Measurements from ENCODE around the gene CELF3. TPM values are rescaled to one million over a fixed set of nuclear protein-coding genes. Genes with fewer than 3 reads are reported as not detected.

The CELF3 gene
- total and polyA plus RNA-seq, 9 of the 15 experiments (the other 6 are each of a cell fraction or from before 2014, with no cell fraction given): not detected

DNA sequence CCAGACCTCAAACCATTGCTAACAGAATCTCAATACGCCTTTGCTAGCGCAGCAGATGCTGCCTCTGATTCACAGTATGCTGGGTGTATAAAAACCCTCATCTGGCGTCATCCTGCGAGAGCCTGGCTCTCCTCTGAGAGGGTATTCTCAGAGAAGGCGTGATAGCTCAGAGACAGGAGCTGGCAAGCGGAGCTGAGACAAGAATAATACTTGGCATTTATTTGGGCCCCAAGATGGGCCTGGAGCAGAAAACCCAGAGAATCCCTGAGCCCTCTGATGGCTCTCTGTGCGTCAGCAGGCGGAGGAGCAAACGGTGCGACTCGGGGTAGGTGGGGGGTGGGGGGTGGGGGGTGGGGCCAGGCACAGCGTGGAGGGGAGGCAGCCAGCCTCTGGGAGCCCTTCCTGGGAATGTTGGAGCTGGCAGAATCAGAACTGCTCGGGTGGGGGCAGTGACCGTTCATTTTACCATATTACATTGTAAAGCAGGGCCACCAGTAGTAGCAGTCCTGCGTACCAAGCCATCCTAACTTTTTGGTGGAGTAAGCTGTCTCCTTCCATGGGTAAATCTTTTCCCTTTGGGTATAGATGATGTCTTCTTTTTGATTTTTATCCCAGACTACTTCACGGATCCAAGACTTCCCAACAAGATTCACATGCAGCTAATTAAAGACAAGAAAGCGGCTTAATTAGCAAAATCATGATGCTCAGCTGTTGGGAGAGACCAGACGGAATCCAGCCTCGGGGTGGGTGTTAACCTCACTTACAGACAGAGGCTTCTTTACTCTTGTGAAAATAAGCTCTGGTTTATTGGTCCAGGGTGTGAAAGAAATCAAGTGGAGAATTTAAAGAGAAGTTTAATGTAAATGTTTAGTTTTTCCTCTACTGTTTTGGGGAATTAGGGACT, 11.8 kb upstream of the CELF3 start:
- no peaks in the 10 kb centered on the region for H3K36me3 ChIP-seq (ENCODE audit: control insufficient read depth, insufficient read depth, low read length)
- BruUV-seq (replicated peaks): no TSS peak
- H3K27ac ChIP-seq (ENCODE audit: extremely low read depth, low read depth, low read length): no peak overlapping the region
- in situ Hi-C loops (cut with MboI) (no loop called here), intact Hi-C loops (cut with micrococcal nuclease) (no loop called here)
- ATAC-seq: no peak
- peaks cover 68 to 78% of the 10 kb centered on the region in 2 experiments for H3K27me3 ChIP-seq (ENCODE audit: control insufficient read depth in 2 of 2, insufficient read depth in 2 of 2, low read length in 2 of 2)
- no peak overlapping the region for H3K9ac ChIP-seq (ENCODE audit: insufficient read depth in 1 of 2, low read depth in 2 of 2, low read length in 2 of 2)
- H3K79me2 ChIP-seq (ENCODE audit: control insufficient read depth, insufficient read depth, low read length): no peaks in the 10 kb centered on the region
- DNase-seq (ENCODE audit: extremely low read depth in 1 of 4, low spot score in 3 of 4): no peak
- no peak overlapping the region for H2AFZ ChIP-seq (ENCODE audit: low read depth, low read length)
- POLR2A ChIA-PET: interaction anchor here (0.7 to 2.6 kb wide), 2 partner anchors 11 to 13 kb away, joined by 3 to 7 read pairs; no protein-coding TSS in a partner anchor
- TF ChIP-seq TARDBP (IDR thresholded peaks at IDR 0.05) (no peak), EZH2 (IDR thresholded peaks at IDR 0.05; ENCODE audit: borderline replicate concordance, low read depth, low read length) (no peak)
- 3% methylated on average over 19 of the region's 19 CpGs for WGBS (ENCODE audit: insufficient coverage, low coverage, missing lambda C conversion rate)
- H4K20me1 ChIP-seq (replicated peaks; ENCODE audit: control insufficient read depth, insufficient read depth, low read length): no peaks in the 10 kb centered on the region
- H3K4me1 ChIP-seq (replicated peaks in 1 of 2; ENCODE audit: control insufficient read depth in 2 of 2, insufficient read depth in 2 of 2, low read length in 2 of 2): no peaks in the 10 kb centered on the region
- FAIRE-seq: no peak
- CTCF ChIA-PET (ENCODE audit: low intra/inter-chr PET ratio): no interaction called here
- H3K4me3 ChIP-seq: no peak overlapping the region
- H3K4me2 ChIP-seq (ENCODE audit: insufficient read depth, low read length): no peak overlapping the region
- 0 out of 2 replicates have a peak, but pooled peaks cover 2% of the 10 kb centered on the region for H3K9me3 ChIP-seq (replicated peaks; ENCODE audit: control insufficient read depth, insufficient read depth, low read depth, low read length)
- H3K9me1 ChIP-seq (ENCODE audit: control insufficient read depth, insufficient read depth, low read length): no peaks in the 10 kb centered on the region

DNA sequence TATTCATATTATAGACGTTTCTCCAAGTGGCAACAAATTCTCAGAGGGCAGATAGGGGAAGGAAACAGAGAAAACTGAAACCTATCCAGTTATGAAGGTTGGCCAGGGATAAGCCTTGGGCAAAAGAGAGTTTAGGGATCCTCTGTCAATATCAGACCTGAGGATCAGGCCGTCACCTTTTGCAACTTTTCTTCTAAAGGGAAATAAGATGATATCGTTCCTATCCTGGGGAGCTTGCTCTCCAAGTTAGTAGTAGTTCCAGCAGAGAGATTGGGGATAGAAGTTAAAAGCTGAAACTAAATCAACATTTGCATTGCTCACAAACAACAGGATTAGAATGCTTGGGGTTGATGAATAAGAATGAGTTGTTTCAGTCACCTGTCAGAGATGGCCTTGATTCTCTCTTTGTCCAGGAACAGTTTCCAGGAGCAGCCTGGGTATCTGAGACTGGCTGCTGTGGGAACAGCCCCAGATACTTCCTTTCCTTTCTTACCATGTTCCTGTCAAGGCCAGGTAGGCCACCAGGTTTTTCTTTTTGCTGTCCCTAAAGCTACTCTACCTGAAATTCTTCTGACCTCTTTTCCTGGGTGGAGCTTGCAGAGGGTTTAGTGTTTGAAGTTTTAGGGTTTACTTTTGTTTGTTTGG, 7.2 kb upstream of the CELF3 start:
- BruUV-seq (replicated peaks): no TSS peak
- no peak for DNase-seq (ENCODE audit: extremely low read depth in 1 of 4, low spot score in 3 of 4)
- Histone ChIP-seq H3K27me3 (ENCODE audit: control insufficient read depth in 2 of 2, insufficient read depth in 2 of 2, low read length in 2 of 2) (peaks cover 45 to 53% of the 10 kb centered on the region in 2 experiments), H3K4me1 (replicated peaks in 1 of 2; ENCODE audit: control insufficient read depth in 2 of 2, insufficient read depth in 2 of 2, low read length in 2 of 2) (peaks cover 0 to 4% of the 10 kb centered on the region in 2 experiments; a peak in 3 of 5 replicates), H3K9me1 (ENCODE audit: control insufficient read depth, insufficient read depth, low read length) (no peaks in the 10 kb centered on the region), H3K9me3 (replicated peaks; ENCODE audit: control insufficient read depth, insufficient read depth, low read depth, low read length) (no peaks in the 10 kb centered on the region), H3K36me3 (ENCODE audit: control insufficient read depth, insufficient read depth, low read length) (no peaks in the 10 kb centered on the region), H3K4me3 (no peak overlapping the region), H4K20me1 (replicated peaks; ENCODE audit: control insufficient read depth, insufficient read depth, low read length) (no peaks in the 10 kb centered on the region), H3K27ac (ENCODE audit: extremely low read depth, low read depth, low read length) (no peak overlapping the region), H3K9ac (ENCODE audit: insufficient read depth in 1 of 2, low read depth in 2 of 2, low read length in 2 of 2) (no peak overlapping the region), H3K4me2 (ENCODE audit: insufficient read depth, low read length) (no peak overlapping the region), H2AFZ (ENCODE audit: low read depth, low read length) (no peak overlapping the region), H3K79me2 (ENCODE audit: control insufficient read depth, insufficient read depth, low read length) (no peaks in the 10 kb centered on the region)
- no peak for ATAC-seq
- ChIA-PET POLR2A (interaction anchor here (0.6 to 0.9 kb wide), 5 partner anchors 14 to 130 kb away, joined by 3 to 5 read pairs (median 4); no protein-coding TSS in a partner anchor), CTCF (ENCODE audit: low intra/inter-chr PET ratio) (no interaction called here)
- TF ChIP-seq CBFA2T3 (IDR thresholded peaks at IDR 0.05): no peak
- in situ Hi-C loops (cut with MboI) (no loop called here), intact Hi-C loops (cut with micrococcal nuclease) (no loop called here)
- FAIRE-seq: no peak
- WGBS (ENCODE audit: insufficient coverage, low coverage, missing lambda C conversion rate): 0% methylated on average over 3 of the region's 3 CpGs
